NAMALWA (cell line): ENCODE data around the gene RPL27A.
"Not testable (repeated sequence)": the region's sequence is repeated elsewhere in the genome, so short reads cannot be mapped to it uniquely, and the experiment has no call there.

Experiments used
- DNase-seq: peaks from one replicate; pipeline ENCODE4 v3.0.0-alpha.2; 2015; ENCODE audit warnings: low spot score

Gene RPL27A

GRCh38 chr11:8682303-8683114 lies at the start of gene RPL27A, which contains the start of gene TRIM66:
Gene RPL27A (plus strand): TSS chr11:8682792. CDS start chr11:8682814, 22 bp downstream.
Gene TRIM66 (minus strand): TSS chr11:8682665. CDS start chr11:8672274, 10,391 bp downstream.
- DNase-seq = peak; percentile 97

DNA sequence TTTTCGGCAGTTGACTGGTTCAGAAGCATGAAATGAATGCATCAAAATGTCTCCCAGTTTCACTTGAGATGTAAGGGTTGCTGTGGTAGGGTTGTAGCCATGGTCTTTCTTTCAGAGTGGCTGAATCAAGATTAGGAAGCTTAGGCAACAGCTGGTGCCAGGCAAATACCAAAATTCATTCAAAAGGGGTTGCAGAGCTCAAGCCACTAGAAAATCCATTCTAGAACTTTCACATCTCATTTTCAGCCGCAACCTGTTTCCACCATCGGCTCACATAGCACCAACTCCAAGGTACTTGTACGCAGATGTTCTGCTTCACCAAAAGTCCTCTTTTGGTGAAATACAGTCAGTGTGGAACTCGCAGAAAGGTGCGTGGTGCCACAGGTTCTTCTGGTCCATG lies 48.1 kb upstream of the RPL27A start:
- no peak for DNase-seq

DNA sequence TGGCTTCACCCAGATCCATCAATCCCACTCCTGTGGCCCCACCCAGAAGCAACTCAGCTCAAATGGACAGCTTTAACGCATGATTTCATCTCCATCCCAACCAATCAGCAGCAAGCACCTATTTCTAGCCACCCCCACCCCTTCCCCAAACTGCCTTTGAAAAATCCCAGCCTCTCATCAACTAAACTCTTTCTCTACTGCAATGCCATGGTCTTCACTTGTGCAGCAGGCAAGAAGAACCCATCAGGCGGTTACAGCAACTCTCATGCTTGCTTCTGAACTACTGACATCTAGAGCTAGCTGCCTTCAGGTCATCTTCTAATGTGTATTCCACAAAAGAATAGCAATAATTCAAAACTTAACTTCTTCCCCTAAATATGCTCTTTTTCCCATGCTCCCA lies 46.5 kb upstream of the RPL27A start:
- DNase-seq = no peak

- no peak for DNase-seq
Observed at GRCh38 chr11:8638300-8638699, 44.3 kb upstream of the RPL27A start.

- DNase-seq = no peak
Observed at GRCh38 chr11:8639655-8640054, 42.9 kb upstream of the RPL27A start.

GRCh38 chr11:8640267-8640906 lies 42.2 kb upstream of the RPL27A start:
- no peak for DNase-seq

GRCh38 chr11:8641332-8641731 lies 41.3 kb upstream of the RPL27A start:
- no peak for DNase-seq

GRCh38 chr11:8642196-8642841 lies 40.3 kb upstream of the RPL27A start:
- DNase-seq = no peak

- no peak for DNase-seq
Observed at GRCh38 chr11:8646873-8647272, 35.7 kb upstream of the RPL27A start.

DNA sequence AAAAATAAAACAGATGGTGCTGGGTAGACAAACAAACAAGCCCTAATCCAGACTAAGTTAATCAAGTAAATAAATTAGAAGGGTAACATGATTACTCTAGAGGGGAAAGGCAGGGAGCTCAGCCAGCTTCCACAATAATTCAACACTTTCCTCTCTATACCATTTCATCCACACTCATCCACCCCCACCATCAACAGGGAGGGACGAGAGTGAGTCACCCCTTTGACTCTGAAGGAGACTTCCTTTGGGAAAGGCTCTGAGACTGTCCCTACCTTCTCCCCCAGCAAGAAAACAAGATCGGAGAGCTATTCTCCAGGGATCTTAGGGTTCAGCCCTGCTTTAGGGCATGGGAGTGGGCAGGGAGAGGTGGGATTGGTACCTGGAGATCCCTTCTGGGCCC lies 33.2 kb upstream of the RPL27A start:
- DNase-seq = no peak

GRCh38 chr11:8650401-8650990 lies 32.1 kb upstream of the RPL27A start:
- DNase-seq = no peak

DNA sequence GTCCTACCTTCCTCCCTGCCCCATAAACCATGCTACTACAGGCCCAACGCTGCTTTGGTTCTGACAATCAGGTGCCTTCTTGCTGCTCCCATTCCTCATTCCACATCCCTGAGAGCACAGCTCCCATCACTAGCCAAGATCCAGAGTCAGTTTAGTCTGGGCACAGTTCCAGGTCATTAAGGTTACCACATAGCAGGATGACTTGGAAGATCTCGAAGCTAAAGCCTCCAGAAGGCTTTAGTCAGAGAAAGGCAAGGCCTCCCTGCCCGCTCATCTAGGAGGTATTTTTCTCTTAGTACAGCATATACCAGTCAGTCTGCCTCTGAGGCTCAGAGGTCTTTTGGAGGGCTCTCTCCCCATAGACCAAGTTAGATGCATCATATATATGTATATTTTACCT lies 30.5 kb upstream of the RPL27A start:
- DNase-seq = no peak

GRCh38 chr11:8654503-8654902 lies 28.1 kb upstream of the RPL27A start:
- DNase-seq = no peak

DNA sequence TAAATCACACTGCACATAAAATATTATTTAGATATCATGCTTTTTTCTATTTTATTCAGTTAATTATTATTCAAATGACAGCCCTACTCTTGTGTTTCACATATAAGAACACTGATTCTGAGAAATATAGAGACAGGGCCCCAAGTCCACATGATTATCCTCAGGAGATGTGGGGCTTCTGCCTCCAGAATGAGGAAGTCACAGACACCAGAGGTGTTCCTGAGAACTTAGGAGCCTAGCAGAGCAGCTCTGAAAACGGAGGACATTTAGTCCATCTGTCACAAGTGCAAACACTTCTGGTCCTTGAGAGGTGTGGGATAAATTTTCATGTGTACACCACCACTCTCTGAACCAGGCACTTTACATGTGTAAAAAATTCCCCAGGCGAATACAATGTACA lies 26.3 kb upstream of the RPL27A start:
- DNase-seq = no peak

DNA sequence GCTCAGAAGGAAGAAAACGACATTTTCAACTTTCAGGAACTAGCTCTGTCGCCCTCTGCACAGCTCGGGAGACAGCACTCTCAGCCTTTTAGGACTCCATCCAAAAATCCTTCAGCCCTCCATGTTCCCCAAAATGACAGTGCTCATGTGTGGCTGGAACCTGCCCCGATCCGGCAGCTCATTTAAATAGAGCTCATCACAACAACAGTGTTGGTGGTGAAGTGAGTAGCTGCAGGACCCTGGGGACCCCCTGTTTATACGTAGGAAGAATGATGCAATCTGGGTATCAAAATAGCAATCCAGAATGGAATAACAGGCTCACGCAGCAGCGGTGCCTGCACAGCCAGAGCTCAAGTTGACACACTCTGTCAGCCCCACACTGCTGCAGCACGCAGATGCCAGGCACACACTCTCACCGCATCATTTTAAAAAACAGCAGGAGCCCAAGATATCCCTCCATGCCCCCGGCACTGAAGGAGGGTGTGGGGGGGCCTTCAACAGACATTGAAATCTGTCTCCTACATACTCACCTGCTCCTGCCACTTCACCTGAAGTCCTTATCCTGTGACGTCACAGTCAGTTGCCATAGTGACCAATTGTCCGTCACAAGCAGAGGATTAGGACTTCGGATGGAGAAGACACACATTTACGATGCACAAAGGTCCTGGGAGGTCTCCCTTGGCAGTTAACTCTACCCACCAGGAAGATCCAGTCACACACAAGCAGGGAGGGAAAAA lies 24.1 kb upstream of the RPL27A start:
- DNase-seq = no peak

DNA sequence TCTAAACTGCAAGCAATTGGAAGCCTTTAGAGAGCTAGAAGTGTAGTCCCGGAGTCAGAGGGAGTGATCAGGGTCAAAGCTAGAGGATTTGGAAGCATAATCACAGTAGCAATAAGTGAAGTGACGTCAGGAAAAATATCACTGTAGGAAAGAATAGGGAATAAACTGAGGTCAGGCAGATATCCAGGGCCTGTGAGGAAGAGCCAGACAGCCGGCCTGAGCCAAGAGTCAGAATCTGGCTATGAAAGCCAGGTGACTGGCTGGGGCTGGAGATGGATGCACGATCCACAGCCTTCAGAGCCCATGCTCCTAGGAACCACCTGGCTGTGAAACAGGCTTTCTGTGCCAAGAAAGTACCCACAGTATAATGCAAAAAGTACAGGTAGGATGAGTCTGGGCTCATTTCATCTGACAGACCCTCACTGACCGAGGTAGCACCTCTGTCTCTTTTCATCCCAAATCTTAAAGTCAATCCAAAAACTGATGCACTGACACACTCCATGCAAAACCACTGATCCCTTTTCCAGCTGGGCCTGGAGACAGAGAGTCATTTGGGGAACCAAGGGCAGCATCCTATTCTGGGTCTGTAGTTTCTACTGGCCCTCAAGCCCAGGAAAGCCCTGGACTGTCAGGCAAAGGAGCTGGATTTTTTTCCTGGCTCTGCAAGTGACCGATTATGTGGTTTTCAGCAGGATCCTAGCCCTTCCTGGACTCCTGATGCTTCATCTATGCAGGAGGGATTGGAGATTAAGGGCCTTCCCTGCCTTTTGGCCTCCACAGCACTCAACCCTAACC lies 21.4 kb upstream of the RPL27A start:
- no peak for DNase-seq

- DNase-seq = no peak
Observed at GRCh38 chr11:8665222-8665621, 17.4 kb upstream of the RPL27A start.

DNA sequence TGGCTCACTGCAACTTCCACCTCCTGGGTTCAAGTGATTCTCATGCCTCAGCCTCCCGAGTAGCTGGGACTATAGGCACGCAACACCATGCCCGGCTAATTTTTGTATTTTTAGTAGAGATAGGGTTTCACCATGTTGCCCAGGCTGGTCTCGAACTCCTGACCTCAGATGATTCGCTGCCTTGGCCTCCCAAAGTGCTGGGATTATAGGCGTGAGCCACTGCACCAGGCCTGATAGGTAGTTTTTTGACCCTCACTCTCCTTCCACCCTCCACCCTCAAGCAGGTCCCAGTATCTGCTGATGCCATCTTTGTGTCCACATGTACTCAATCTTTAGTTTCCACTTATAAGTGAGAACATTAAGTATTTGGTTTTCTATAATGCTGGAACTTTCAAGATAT lies 12.5 kb upstream of the RPL27A start:
- not testable (repeated sequence) for DNase-seq

DNA sequence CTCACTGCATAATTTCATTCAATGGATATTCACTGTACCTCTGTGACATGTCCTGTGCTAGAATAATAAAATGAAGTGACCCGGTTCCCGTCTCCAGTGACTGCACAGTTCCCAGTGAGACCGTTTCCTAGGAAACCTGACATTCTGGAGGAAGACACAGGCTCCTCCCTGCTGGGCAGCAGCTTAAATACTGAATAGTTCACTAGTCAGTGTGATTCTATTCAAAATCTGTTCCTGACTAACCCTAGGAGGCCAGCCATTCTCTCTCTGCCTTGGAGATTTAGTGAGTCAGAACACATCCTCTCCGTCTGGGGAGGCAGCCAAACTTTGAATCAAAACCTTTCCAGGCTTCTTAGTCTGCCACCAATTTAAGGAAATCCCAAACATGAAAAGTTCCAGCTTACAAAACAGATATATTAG lies 11.4 kb upstream of the RPL27A start:
- DNase-seq = no peak

- no peak for DNase-seq
Observed at GRCh38 chr11:8671651-8672062, 10.9 kb upstream of the RPL27A start.

GRCh38 chr11:8672346-8672745 lies 10.2 kb upstream of the RPL27A start:
- DNase-seq = no peak
